ENCODE measurements around the gene PCBP3. TPM values are rescaled to one million over a fixed set of nuclear protein-coding genes. Genes with fewer than 3 reads are reported as not detected.

Gene PCBP3
- total and polyA plus RNA-seq, 2 donors (not counting 3 experiments of a cell fraction or from before 2014, with no cell fraction given): 0.06 to 1.1 TPM

GRCh38 chr21:45874716-45875415, 231.3 kb downstream of the PCBP3 start:
- H3K36me3 ChIP-seq (ENCODE audit: control insufficient read depth in 2 of 2, extremely low read depth in 1 of 2, insufficient read depth in 2 of 2, low read length in 2 of 2): no peaks in the 10 kb centered on the region
- no peak overlapping the region for H3K4me3 ChIP-seq (replicated peaks in 1 of 3; ENCODE audit: insufficient read depth in 1 of 3, low read depth in 1 of 3, low read length in 3 of 3)
- dilution Hi-C loops (cut with MboI; ENCODE audit: extremely low pct_ligation_motif_present, low sequenced_read_pairs): no loop called here
- no TSS peak for BruUV-seq (replicated peaks)
- H4K20me1 ChIP-seq (replicated peaks; ENCODE audit: control insufficient read depth, extremely low read depth, insufficient read depth, low read length): no peaks in the 10 kb centered on the region
- H3K9me3 ChIP-seq (replicated peaks; ENCODE audit: control insufficient read depth, insufficient read depth, low read length): no peaks in the 10 kb centered on the region
- POLR2A ChIA-PET: no interaction called here
- peak; percentile 6 for DNase-seq (ENCODE audit: low read depth, low spot score)
- H3K4me2 ChIP-seq (ENCODE audit: insufficient read depth, low read length): no peak overlapping the region
- H3K4me1 ChIP-seq (ENCODE audit: control insufficient read depth, extremely low read depth, insufficient read depth, low read length): no peaks in the 10 kb centered on the region
- no peaks in the 10 kb centered on the region for H3K27me3 ChIP-seq (ENCODE audit: control insufficient read depth in 2 of 2, insufficient read depth in 2 of 2, low read length in 2 of 2)
- intact Hi-C loops (cut with micrococcal nuclease): no loop called here
- no peak for TF ChIP-seq MYC (IDR thresholded peaks at IDR 0.05; ENCODE audit: low read depth, low read length)
- TF ChIP-seq FOS (IDR thresholded peaks at IDR 0.05; ENCODE audit: borderline replicate concordance, insufficient read depth, low read length): peak; percentile 47
- no peak overlapping the region for H3K9ac ChIP-seq (replicated peaks; ENCODE audit: extremely low read depth, insufficient read depth, low read length)
- CTCF ChIA-PET: no interaction called here
- H2AFZ ChIP-seq (ENCODE audit: low read depth, low read length): no peak overlapping the region
- no peaks in the 10 kb centered on the region for H3K79me2 ChIP-seq (ENCODE audit: control insufficient read depth, insufficient read depth, low read length)
- no peaks in the 10 kb centered on the region for H3K9me1 ChIP-seq (replicated peaks; ENCODE audit: control insufficient read depth, extremely low read depth, insufficient read depth, low read length)
- FAIRE-seq: no peak
- H3K27ac ChIP-seq (ENCODE audit: insufficient read depth, low read depth, low read length): no peak overlapping the region

GRCh38 chr21:45875416-45875760, 231.9 kb downstream of the PCBP3 start:
- H3K27me3 ChIP-seq (ENCODE audit: control insufficient read depth in 2 of 2, insufficient read depth in 2 of 2, low read length in 2 of 2): no peaks in the 10 kb centered on the region
- H3K4me3 ChIP-seq (replicated peaks in 1 of 3; ENCODE audit: insufficient read depth in 1 of 3, low read depth in 1 of 3, low read length in 3 of 3): no peak overlapping the region
- intact Hi-C loops (cut with micrococcal nuclease) (no loop called here), dilution Hi-C loops (cut with MboI; ENCODE audit: extremely low pct_ligation_motif_present, low sequenced_read_pairs) (no loop called here)
- no peaks in the 10 kb centered on the region for H4K20me1 ChIP-seq (replicated peaks; ENCODE audit: control insufficient read depth, extremely low read depth, insufficient read depth, low read length)
- no peaks in the 10 kb centered on the region for H3K9me3 ChIP-seq (replicated peaks; ENCODE audit: control insufficient read depth, insufficient read depth, low read length)
- no peaks in the 10 kb centered on the region for H3K36me3 ChIP-seq (ENCODE audit: control insufficient read depth in 2 of 2, extremely low read depth in 1 of 2, insufficient read depth in 2 of 2, low read length in 2 of 2)
- CTCF ChIA-PET: no interaction called here
- FAIRE-seq (no peak), DNase-seq (ENCODE audit: low read depth, low spot score) (no peak)
- H2AFZ ChIP-seq (ENCODE audit: low read depth, low read length): no peak overlapping the region
- no peak for TF ChIP-seq POLR2A (IDR thresholded peaks at IDR 0.05; ENCODE audit: low read depth, low read length)
- no peak for TF ChIP-seq CTCF (IDR thresholded peaks at IDR 0.05; ENCODE audit: extremely low read depth in 1 of 2, insufficient read depth in 1 of 2, low read depth in 1 of 2, low read length in 2 of 2)
- TF ChIP-seq MYC (IDR thresholded peaks at IDR 0.05; ENCODE audit: low read depth, low read length): no peak
- TF ChIP-seq JUN (IDR thresholded peaks at IDR 0.05; ENCODE audit: borderline replicate concordance, insufficient read depth, insufficient read length, low read depth): no peak
- TF ChIP-seq POLR2AphosphoS5 (IDR thresholded peaks at IDR 0.05; ENCODE audit: insufficient read depth, low read depth, low read length): no peak
- no peak for TF ChIP-seq FOS (IDR thresholded peaks at IDR 0.05; ENCODE audit: borderline replicate concordance, insufficient read depth, low read length)
- H3K4me2 ChIP-seq (ENCODE audit: insufficient read depth, low read length): no peak overlapping the region
- H3K27ac ChIP-seq (ENCODE audit: insufficient read depth, low read depth, low read length): no peak overlapping the region
- no peaks in the 10 kb centered on the region for H3K9me1 ChIP-seq (replicated peaks; ENCODE audit: control insufficient read depth, extremely low read depth, insufficient read depth, low read length)
- no peaks in the 10 kb centered on the region for H3K79me2 ChIP-seq (ENCODE audit: control insufficient read depth, insufficient read depth, low read length)
- H3K4me1 ChIP-seq (ENCODE audit: control insufficient read depth, extremely low read depth, insufficient read depth, low read length): no peaks in the 10 kb centered on the region
- no peak overlapping the region for H3K9ac ChIP-seq (replicated peaks; ENCODE audit: extremely low read depth, insufficient read depth, low read length)
- no TSS peak for BruUV-seq (replicated peaks)
- POLR2A ChIA-PET: no interaction called here

Measured in endothelial cell of umbilical vein (primary cell).